Memory B cell (primary cell): ENCODE data around the gene SNCAIP.
A peak's percentile ranks its signal among the peaks of the same experiment; 100 is the strongest.

Experiments used
- ATAC-seq: fragments of 150-1000 bp; cut with Tn5 transposase; 2 replicates; pipeline ENCODE4 v1.10.0; 2021; ENCODE audit warnings: low read depth, mild to moderate bottlenecking, moderate library complexity
- DNase-seq, 2 donors: peaks; one replicate each; pipeline ENCODE4 v3.0.0; 2022; ENCODE audit warnings: low spot score in 2 of 2
- H3K27ac Mint-ChIP-seq: one replicate; pipeline ENCODE4 v1.8.0; 2022; ENCODE audit warnings: mild to moderate bottlenecking, moderate library complexity, mixed read lengths
- H3K27me3 Mint-ChIP-seq: one replicate; pipeline ENCODE4 v1.8.0; 2022; ENCODE audit warnings: mixed read lengths
- H3K36me3 Mint-ChIP-seq: one replicate; pipeline ENCODE4 v1.8.0; 2022; ENCODE audit warnings: mild to moderate bottlenecking, mixed read lengths
- H3K4me1 Mint-ChIP-seq: one replicate; pipeline ENCODE4 v1.8.0; 2022; ENCODE audit warnings: mixed read lengths
- H3K4me3 Mint-ChIP-seq: one replicate; pipeline ENCODE4 v1.8.0; 2022; ENCODE audit warnings: mild to moderate bottlenecking, moderate library complexity, mixed read lengths
- H3K9me3 Mint-ChIP-seq: one replicate; pipeline ENCODE4 v1.8.0; 2022; ENCODE audit warnings: mixed read lengths

SNCAIP gene

GRCh38 chr5:122404653-122405362 is 92.8 kb downstream of the SNCAIP start:
- DNase-seq: no peak
- H3K27ac Mint-ChIP-seq: no peak overlapping the region
- H3K36me3 Mint-ChIP-seq: no peaks in the 10 kb centered on the region
- H3K9me3 Mint-ChIP-seq: no peaks in the 10 kb centered on the region
- ATAC-seq: no peak
- peaks cover 6% of the 10 kb centered on the region for H3K27me3 Mint-ChIP-seq
- no peak overlapping the region for H3K4me3 Mint-ChIP-seq
- H3K4me1 Mint-ChIP-seq: peaks cover 2% of the 10 kb centered on the region

GRCh38 chr5:122405751-122406150 is 93.7 kb downstream of the SNCAIP start:
- Mint-ChIP-seq H3K27me3 (no peaks in the 10 kb centered on the region), H3K36me3 (no peaks in the 10 kb centered on the region), H3K4me1 (peaks cover 2% of the 10 kb centered on the region), H3K4me3 (no peak overlapping the region), H3K9me3 (no peaks in the 10 kb centered on the region), H3K27ac (no peak overlapping the region)
- ATAC-seq (no peak), DNase-seq (no peak)

- Mint-ChIP-seq H3K36me3 (no peaks in the 10 kb centered on the region), H3K27me3 (no peaks in the 10 kb centered on the region), H3K4me3 (no peak overlapping the region), H3K9me3 (no peaks in the 10 kb centered on the region), H3K27ac (no peak overlapping the region), H3K4me1 (peaks cover 2% of the 10 kb centered on the region)
- ATAC-seq (no peak), DNase-seq (no peak)
Measured at GRCh38 chr5:122406181-122406580, 94.1 kb downstream of the SNCAIP start.

GRCh38 chr5:122408592-122409224 is 96.7 kb downstream of the SNCAIP start:
- H3K4me3 Mint-ChIP-seq: no peak overlapping the region
- ATAC-seq: no peak
- no peaks in the 10 kb centered on the region for H3K36me3 Mint-ChIP-seq
- H3K27ac Mint-ChIP-seq: no peak overlapping the region
- H3K27me3 Mint-ChIP-seq: peaks cover 10% of the 10 kb centered on the region
- no peak for DNase-seq
- peaks cover 2% of the 10 kb centered on the region for H3K4me1 Mint-ChIP-seq
- H3K9me3 Mint-ChIP-seq: no peaks in the 10 kb centered on the region

GRCh38 chr5:122412966-122413365 is 100.9 kb downstream of the SNCAIP start:
- H3K9me3 Mint-ChIP-seq: no peaks in the 10 kb centered on the region
- no peak for ATAC-seq

GRCh38 chr5:122413722-122414121 is 101.7 kb downstream of the SNCAIP start:
- H3K9me3 Mint-ChIP-seq: no peaks in the 10 kb centered on the region

More at GRCh38 chr5:122412966-122413365, 100.9 kb downstream of the SNCAIP start:
- DNase-seq: no peak
- Mint-ChIP-seq H3K27ac (no peak overlapping the region), H3K27me3 (peaks cover 22% of the 10 kb centered on the region), H3K36me3 (no peaks in the 10 kb centered on the region), H3K4me3 (no peak overlapping the region), H3K4me1 (no peaks in the 10 kb centered on the region)

GRCh38 chr5:122415030-122415800 is 103.2 kb downstream of the SNCAIP start:
- Mint-ChIP-seq H3K4me1 (no peaks in the 10 kb centered on the region), H3K36me3 (no peaks in the 10 kb centered on the region), H3K9me3 (no peaks in the 10 kb centered on the region), H3K27ac (no peak overlapping the region), H3K4me3 (no peak overlapping the region), H3K27me3 (peaks cover 27% of the 10 kb centered on the region)
- ATAC-seq (peak; percentile 35), DNase-seq (no peak)

More at GRCh38 chr5:122413722-122414121, 101.7 kb downstream of the SNCAIP start:
- Mint-ChIP-seq H3K27ac (no peak overlapping the region), H3K36me3 (no peaks in the 10 kb centered on the region), H3K4me1 (no peaks in the 10 kb centered on the region), H3K4me3 (no peak overlapping the region), H3K27me3 (peaks cover 23% of the 10 kb centered on the region)
- no peak for DNase-seq
- ATAC-seq: no peak

- ATAC-seq (no peak), DNase-seq (no peak)
- Mint-ChIP-seq H3K27me3 (peaks cover 27% of the 10 kb centered on the region), H3K4me1 (no peaks in the 10 kb centered on the region), H3K27ac (no peak overlapping the region), H3K4me3 (no peak overlapping the region), H3K36me3 (no peaks in the 10 kb centered on the region), H3K9me3 (no peaks in the 10 kb centered on the region)
Measured at GRCh38 chr5:122415801-122416120, 103.7 kb downstream of the SNCAIP start.

- H3K36me3 Mint-ChIP-seq: no peaks in the 10 kb centered on the region
- H3K4me1 Mint-ChIP-seq: no peaks in the 10 kb centered on the region
- no peak overlapping the region for H3K27ac Mint-ChIP-seq
- no peak overlapping the region for H3K4me3 Mint-ChIP-seq
- DNase-seq: no peak
- peaks cover 19% of the 10 kb centered on the region for H3K27me3 Mint-ChIP-seq
- no peak for ATAC-seq
- no peaks in the 10 kb centered on the region for H3K9me3 Mint-ChIP-seq
Measured at GRCh38 chr5:122419142-122419894, 107.3 kb downstream of the SNCAIP start.

- Mint-ChIP-seq H3K27me3 (peaks cover 17% of the 10 kb centered on the region), H3K36me3 (no peaks in the 10 kb centered on the region), H3K27ac (no peak overlapping the region), H3K4me3 (no peak overlapping the region), H3K4me1 (no peaks in the 10 kb centered on the region), H3K9me3 (no peaks in the 10 kb centered on the region)
- DNase-seq (no peak), ATAC-seq (no peak)
Measured at GRCh38 chr5:122420091-122420490, 108.1 kb downstream of the SNCAIP start.

GRCh38 chr5:122420537-122421236 is 108.7 kb downstream of the SNCAIP start:
- Mint-ChIP-seq H3K4me1 (no peaks in the 10 kb centered on the region), H3K27ac (no peak overlapping the region), H3K4me3 (no peak overlapping the region), H3K27me3 (peaks cover 17% of the 10 kb centered on the region), H3K36me3 (no peaks in the 10 kb centered on the region), H3K9me3 (no peaks in the 10 kb centered on the region)
- no peak for DNase-seq
- ATAC-seq: no peak

- H3K36me3 Mint-ChIP-seq: no peaks in the 10 kb centered on the region
- peaks cover 11% of the 10 kb centered on the region for H3K27me3 Mint-ChIP-seq
- no peak for DNase-seq
- H3K4me3 Mint-ChIP-seq: no peak overlapping the region
- no peaks in the 10 kb centered on the region for H3K9me3 Mint-ChIP-seq
- no peak overlapping the region for H3K27ac Mint-ChIP-seq
- ATAC-seq: no peak
- no peaks in the 10 kb centered on the region for H3K4me1 Mint-ChIP-seq
Measured at GRCh38 chr5:122421374-122422079, 109.5 kb downstream of the SNCAIP start.

- ATAC-seq (no peak), DNase-seq (no peak)
- Mint-ChIP-seq H3K4me1 (no peaks in the 10 kb centered on the region), H3K27me3 (peaks cover 6% of the 10 kb centered on the region), H3K27ac (no peak overlapping the region), H3K4me3 (no peak overlapping the region), H3K9me3 (no peaks in the 10 kb centered on the region), H3K36me3 (no peaks in the 10 kb centered on the region)
Measured at GRCh38 chr5:122423221-122423620, 111.2 kb downstream of the SNCAIP start.
